Lower leg skin (tissue), 3 donors: Measurements from ENCODE around the gene ZMYND11.

Experiments
- POLR2A ChIP-seq, 2 donors: fragments of 450-650 bp; IDR thresholded peaks; one replicate each; pipeline ENCODE4 v1.6.1; 2016 to 2017; ENCODE audit warnings: antibody characterized with exemption in 2 of 2, mild to moderate bottlenecking in 1 of 2, moderate library complexity in 1 of 2
- TF ChIP-seq, protein P1 (sequence below), 3 donors: fragments of 450-650 bp; IDR thresholded peaks; one replicate each; pipeline ENCODE4 v1.5.1; 2016; ENCODE audit warnings: antibody characterized with exemption in 3 of 3, mild to moderate bottlenecking in 3 of 3, moderate library complexity in 2 of 3

DNA sequence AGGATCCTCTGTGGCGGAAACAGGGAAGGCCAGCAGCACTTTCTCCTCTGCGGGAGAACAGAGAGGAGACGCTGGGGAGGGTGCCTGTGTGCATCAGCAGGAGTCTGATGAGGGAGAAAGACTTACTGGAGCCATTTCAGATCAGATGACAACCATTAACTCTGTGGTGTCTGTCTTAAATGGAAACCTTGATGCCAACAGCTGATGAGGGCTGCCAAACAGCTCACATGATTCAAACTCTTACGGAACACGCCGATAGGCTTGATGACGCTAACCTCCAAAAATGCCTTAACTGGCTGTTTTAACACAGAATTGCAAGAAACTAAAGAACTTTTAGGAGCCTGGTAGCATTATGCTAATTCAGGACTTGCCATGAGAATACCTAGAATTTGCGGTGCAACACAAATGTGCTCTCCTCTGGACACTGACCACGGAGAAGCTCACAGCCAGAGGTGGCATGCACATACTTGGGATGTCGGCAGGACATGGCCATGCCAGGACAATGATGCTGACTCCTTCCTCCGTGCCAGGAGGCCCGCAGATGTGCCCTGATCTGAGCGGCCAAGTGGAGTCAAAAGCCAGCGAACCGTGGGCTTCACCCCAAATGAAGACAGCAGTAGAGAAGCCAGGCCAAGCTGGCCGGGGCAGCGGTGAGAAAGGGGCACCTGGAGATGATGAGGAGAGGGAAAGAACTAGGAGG is 154.9 kb downstream of the ZMYND11 start:
- TF ChIP-seq, protein P1, sequence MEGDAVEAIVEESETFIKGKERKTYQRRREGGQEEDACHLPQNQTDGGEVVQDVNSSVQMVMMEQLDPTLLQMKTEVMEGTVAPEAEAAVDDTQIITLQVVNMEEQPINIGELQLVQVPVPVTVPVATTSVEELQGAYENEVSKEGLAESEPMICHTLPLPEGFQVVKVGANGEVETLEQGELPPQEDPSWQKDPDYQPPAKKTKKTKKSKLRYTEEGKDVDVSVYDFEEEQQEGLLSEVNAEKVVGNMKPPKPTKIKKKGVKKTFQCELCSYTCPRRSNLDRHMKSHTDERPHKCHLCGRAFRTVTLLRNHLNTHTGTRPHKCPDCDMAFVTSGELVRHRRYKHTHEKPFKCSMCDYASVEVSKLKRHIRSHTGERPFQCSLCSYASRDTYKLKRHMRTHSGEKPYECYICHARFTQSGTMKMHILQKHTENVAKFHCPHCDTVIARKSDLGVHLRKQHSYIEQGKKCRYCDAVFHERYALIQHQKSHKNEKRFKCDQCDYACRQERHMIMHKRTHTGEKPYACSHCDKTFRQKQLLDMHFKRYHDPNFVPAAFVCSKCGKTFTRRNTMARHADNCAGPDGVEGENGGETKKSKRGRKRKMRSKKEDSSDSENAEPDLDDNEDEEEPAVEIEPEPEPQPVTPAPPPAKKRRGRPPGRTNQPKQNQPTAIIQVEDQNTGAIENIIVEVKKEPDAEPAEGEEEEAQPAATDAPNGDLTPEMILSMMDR (IDR thresholded peaks at IDR 0.05), result no peak
- no peak for TF ChIP-seq POLR2A (IDR thresholded peaks at IDR 0.05)
